ENCODE data around the gene BEX4. TPM values are rescaled to one million over a fixed set of nuclear protein-coding genes. Genes with fewer than 3 reads are reported as not detected.
A peak's percentile ranks its signal among the peaks of the same experiment; 100 is the strongest.

The BEX4 gene
- total and polyA plus RNA-seq, 9 of the 15 experiments (the other 6 are each of a cell fraction or from before 2014, with no cell fraction given) = 74.6 to 399 (median 154) TPM

DNA sequence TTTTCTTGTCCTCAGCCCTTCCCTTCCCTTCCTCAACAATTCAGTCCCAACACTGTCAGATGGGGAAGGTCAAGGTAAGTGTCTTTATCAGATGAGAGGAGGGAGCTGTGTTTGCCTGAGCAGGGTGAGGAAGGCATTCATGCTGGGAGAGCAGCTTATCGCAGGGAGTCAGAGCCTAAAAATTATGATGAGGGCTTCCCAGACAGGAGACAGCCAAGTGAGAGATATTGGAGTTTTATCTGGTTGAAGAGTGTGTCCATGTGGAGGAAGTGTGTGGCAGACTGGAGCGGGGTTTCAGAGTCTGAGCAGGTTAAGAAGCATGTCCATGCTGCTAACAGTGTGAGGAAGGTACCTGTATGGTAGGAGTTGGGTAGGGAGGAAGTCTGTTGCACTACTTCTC lies 18.4 kb downstream of the BEX4 start (continued):
- TF ChIP-seq, protein P1, sequence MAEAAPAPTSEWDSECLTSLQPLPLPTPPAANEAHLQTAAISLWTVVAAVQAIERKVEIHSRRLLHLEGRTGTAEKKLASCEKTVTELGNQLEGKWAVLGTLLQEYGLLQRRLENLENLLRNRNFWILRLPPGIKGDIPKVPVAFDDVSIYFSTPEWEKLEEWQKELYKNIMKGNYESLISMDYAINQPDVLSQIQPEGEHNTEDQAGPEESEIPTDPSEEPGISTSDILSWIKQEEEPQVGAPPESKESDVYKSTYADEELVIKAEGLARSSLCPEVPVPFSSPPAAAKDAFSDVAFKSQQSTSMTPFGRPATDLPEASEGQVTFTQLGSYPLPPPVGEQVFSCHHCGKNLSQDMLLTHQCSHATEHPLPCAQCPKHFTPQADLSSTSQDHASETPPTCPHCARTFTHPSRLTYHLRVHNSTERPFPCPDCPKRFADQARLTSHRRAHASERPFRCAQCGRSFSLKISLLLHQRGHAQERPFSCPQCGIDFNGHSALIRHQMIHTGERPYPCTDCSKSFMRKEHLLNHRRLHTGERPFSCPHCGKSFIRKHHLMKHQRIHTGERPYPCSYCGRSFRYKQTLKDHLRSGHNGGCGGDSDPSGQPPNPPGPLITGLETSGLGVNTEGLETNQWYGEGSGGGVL (CRISPR knock-in tag; IDR thresholded peaks at IDR 0.05) = no peak
- TF ChIP-seq, protein P2, sequence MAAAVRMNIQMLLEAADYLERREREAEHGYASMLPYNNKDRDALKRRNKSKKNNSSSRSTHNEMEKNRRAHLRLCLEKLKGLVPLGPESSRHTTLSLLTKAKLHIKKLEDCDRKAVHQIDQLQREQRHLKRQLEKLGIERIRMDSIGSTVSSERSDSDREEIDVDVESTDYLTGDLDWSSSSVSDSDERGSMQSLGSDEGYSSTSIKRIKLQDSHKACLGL (CRISPR knock-in tag; IDR thresholded peaks at IDR 0.05; ENCODE audit: borderline replicate concordance, poor library complexity, severe bottlenecking) = no peak
- TF ChIP-seq KHSRP (IDR thresholded peaks at IDR 0.05) (no peak), TCF3 (CRISPR knock-in tag; IDR thresholded peaks at IDR 0.05) (peak; percentile 92), TRIM24 (IDR thresholded peaks at IDR 0.05) (peak; percentile 34 to 76; a peak in 2 of 4 replicates), ZNF277 (CRISPR knock-in tag; IDR thresholded peaks at IDR 0.05; ENCODE audit: borderline replicate concordance) (no peak), U2AF1 (optimal IDR thresholded peaks at IDR 0.05; ENCODE audit: low read depth, low read length) (no peak), CTBP1 (IDR thresholded peaks at IDR 0.05; ENCODE audit: borderline replicate concordance) (peak; percentile 99), TEAD4 (IDR thresholded peaks at IDR 0.05; ENCODE audit: low read length) (peak; percentile 90), TEAD4 (CRISPR knock-in tag; IDR thresholded peaks at IDR 0.05; ENCODE audit: borderline replicate concordance) (no peak), PHF20 (IDR thresholded peaks at IDR 0.05; ENCODE audit: partially characterized antibody) (no peak), ETV6 (IDR thresholded peaks at IDR 0.05; ENCODE audit: borderline replicate concordance in 1 of 2, low read depth in 2 of 2, low read length in 1 of 2) (no peak), ETV6 (CRISPR knock-in tag; IDR thresholded peaks at IDR 0.05; ENCODE audit: borderline replicate concordance) (no peak), ZHX1 (conservative IDR thresholded peaks at IDR 0.05; ENCODE audit: low read length) (no peak)
- TF ChIP-seq, protein P3, sequence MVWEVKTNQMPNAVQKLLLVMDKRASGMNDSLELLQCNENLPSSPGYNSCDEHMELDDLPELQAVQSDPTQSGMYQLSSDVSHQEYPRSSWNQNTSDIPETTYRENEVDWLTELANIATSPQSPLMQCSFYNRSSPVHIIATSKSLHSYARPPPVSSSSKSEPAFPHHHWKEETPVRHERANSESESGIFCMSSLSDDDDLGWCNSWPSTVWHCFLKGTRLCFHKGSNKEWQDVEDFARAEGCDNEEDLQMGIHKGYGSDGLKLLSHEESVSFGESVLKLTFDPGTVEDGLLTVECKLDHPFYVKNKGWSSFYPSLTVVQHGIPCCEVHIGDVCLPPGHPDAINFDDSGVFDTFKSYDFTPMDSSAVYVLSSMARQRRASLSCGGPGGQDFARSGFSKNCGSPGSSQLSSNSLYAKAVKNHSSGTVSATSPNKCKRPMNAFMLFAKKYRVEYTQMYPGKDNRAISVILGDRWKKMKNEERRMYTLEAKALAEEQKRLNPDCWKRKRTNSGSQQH (CRISPR knock-in tag; IDR thresholded peaks at IDR 0.05) = no peak
- TF ChIP-seq, protein P4, sequence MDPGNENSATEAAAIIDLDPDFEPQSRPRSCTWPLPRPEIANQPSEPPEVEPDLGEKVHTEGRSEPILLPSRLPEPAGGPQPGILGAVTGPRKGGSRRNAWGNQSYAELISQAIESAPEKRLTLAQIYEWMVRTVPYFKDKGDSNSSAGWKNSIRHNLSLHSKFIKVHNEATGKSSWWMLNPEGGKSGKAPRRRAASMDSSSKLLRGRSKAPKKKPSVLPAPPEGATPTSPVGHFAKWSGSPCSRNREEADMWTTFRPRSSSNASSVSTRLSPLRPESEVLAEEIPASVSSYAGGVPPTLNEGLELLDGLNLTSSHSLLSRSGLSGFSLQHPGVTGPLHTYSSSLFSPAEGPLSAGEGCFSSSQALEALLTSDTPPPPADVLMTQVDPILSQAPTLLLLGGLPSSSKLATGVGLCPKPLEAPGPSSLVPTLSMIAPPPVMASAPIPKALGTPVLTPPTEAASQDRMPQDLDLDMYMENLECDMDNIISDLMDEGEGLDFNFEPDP (CRISPR knock-in tag; IDR thresholded peaks at IDR 0.05) = no peak

Measured in K562 (cell line).